CD14-positive monocyte (primary cell): Measurements from ENCODE around the gene PDE9A. TPM values are rescaled to one million over a fixed set of nuclear protein-coding genes. Genes with fewer than 3 reads are reported as not detected.

Source experiments
- DNase-seq, 3 donors: peaks; one replicate each; pipeline ENCODE4 v3.0.0-alpha.2; 2011 to 2022
- H2AFZ ChIP-seq: 2 replicates; pipeline ENCODE4 v1.6.0; 2012; ENCODE audit warnings: mild to moderate bottlenecking, low read depth, low read length, inconsistent platforms; ENCODE audit not compliant: insufficient read depth, poor library complexity, severe bottlenecking
- H3K27ac ChIP-seq, 2 donors: 1 replicate in 1 of 2; 2 replicates in 1 of 2; pipeline ENCODE4 v1.5.1; 2012 to 2013; ENCODE audit warnings: low read length in 2 of 2, control low read depth in 1 of 2, inconsistent platforms in 1 of 2, low read depth in 1 of 2, mild to moderate bottlenecking in 1 of 2
- H3K27me3 ChIP-seq, 2 donors: one replicate each; pipeline versions ENCODE4 v1.6.0 to v1.6.1; 2011 to 2013; ENCODE audit warnings: low read length in 2 of 2; ENCODE audit not compliant: control insufficient read depth in 2 of 2, insufficient read depth in 2 of 2
- H3K36me3 ChIP-seq, 2 donors: replicated peaks in 1 of 2; 1 replicate in 1 of 2; 2 replicates in 1 of 2; pipeline versions ENCODE4 v1.5.1 to v1.6.1; 2012 to 2013; ENCODE audit warnings: low read length in 2 of 2, control low read depth in 1 of 2, inconsistent platforms in 1 of 2, mild to moderate bottlenecking in 1 of 2; ENCODE audit not compliant: insufficient read depth in 2 of 2, control insufficient read depth in 1 of 2
- H3K4me1 ChIP-seq, 2 donors: 1 replicate in 1 of 2; 2 replicates in 1 of 2; pipeline versions ENCODE4 v1.5.1 to v1.6.1; 2012 to 2013; ENCODE audit warnings: low read length in 2 of 2, control low read depth in 1 of 2, inconsistent platforms in 1 of 2, mild to moderate bottlenecking in 1 of 2, moderate library complexity in 1 of 2; ENCODE audit not compliant: insufficient read depth in 2 of 2, control insufficient read depth in 1 of 2
- H3K4me2 ChIP-seq: replicated peaks from 2 replicates; pipeline ENCODE3; 2012; ENCODE audit warnings: low read length, moderate library complexity, mild to moderate bottlenecking; ENCODE audit not compliant: poor library complexity, severe bottlenecking; ENCODE audit errors: extremely low read depth
- H3K4me3 ChIP-seq, 3 experiments: fragments of 200-600 bp in 1 of 3; sonication (generic) in 1 of 3; replicated peaks in 1 of 3; 1 replicate in 2 of 3; 2 replicates in 1 of 3; pipeline ENCODE4 v1.5.1; 2011 to 2013; ENCODE audit warnings: low read length in 3 of 3, mild to moderate bottlenecking in 3 of 3, control low read depth in 2 of 3, low read depth in 2 of 3, inconsistent platforms in 1 of 3, moderate library complexity in 1 of 3
- H3K79me2 ChIP-seq: 2 replicates; pipeline ENCODE4 v1.6.0; 2012; ENCODE audit warnings: mild to moderate bottlenecking, control low read depth, inconsistent platforms, low read length, moderate library complexity; ENCODE audit not compliant: insufficient read depth
- H3K9ac ChIP-seq: 2 replicates; pipeline ENCODE4 v1.6.0; 2017; ENCODE audit warnings: low read length, mild to moderate bottlenecking; ENCODE audit not compliant: insufficient read depth, poor library complexity, severe bottlenecking
- H3K9me3 ChIP-seq, 2 donors: replicated peaks in 1 of 2; 1 replicate in 1 of 2; 2 replicates in 1 of 2; pipeline versions ENCODE4 v1.5.1 to v1.6.1; 2012 to 2013; ENCODE audit warnings: low read length in 2 of 2, control low read depth in 1 of 2; ENCODE audit not compliant: control insufficient read depth in 1 of 2, insufficient read depth in 1 of 2
- H4K20me1 ChIP-seq: 2 replicates; pipeline ENCODE4 v1.6.0; 2012; ENCODE audit warnings: mild to moderate bottlenecking, low read length, control low read depth, moderate library complexity; ENCODE audit not compliant: insufficient read depth
- H3K27ac Mint-ChIP-seq, 7 donors: one replicate each; pipeline ENCODE4 v1.8.0; 2020; ENCODE audit warnings: mild to moderate bottlenecking in 7 of 7, mixed read lengths in 7 of 7, moderate library complexity in 6 of 7, inconsistent platforms in 2 of 7
- H3K27me3 Mint-ChIP-seq, 3 donors: one replicate each; pipeline ENCODE4 v1.8.0; 2021 to 2022; ENCODE audit warnings: low read depth in 3 of 3, mild to moderate bottlenecking in 3 of 3, mixed read lengths in 3 of 3, moderate library complexity in 3 of 3, inconsistent platforms in 1 of 3
- H3K36me3 Mint-ChIP-seq, 2 donors: one replicate each; pipeline ENCODE4 v1.8.0; 2020; ENCODE audit warnings: mixed read lengths in 2 of 2, inconsistent platforms in 1 of 2, mild to moderate bottlenecking in 1 of 2
- H3K4me1 Mint-ChIP-seq: one replicate; pipeline ENCODE4 v1.8.0; 2020; ENCODE audit warnings: mild to moderate bottlenecking, mixed read lengths
- H3K4me3 Mint-ChIP-seq, 2 donors: one replicate each; pipeline ENCODE4 v1.8.0; 2020; ENCODE audit warnings: mild to moderate bottlenecking in 2 of 2, mixed read lengths in 2 of 2, moderate library complexity in 1 of 2
- H3K9me3 Mint-ChIP-seq, 7 donors: one replicate each; pipeline ENCODE4 v1.8.0; 2020 to 2022; ENCODE audit warnings: mixed read lengths in 7 of 7, mild to moderate bottlenecking in 6 of 7, moderate library complexity in 6 of 7, inconsistent platforms in 2 of 7
- CTCF ChIP-seq: fragments of 200-600 bp; IDR thresholded peaks from one replicate; pipeline ENCODE4 v1.8.0; 2022; ENCODE audit warnings: antibody characterized with exemption, mild to moderate bottlenecking
- WGBS: methylation state at CpG from one replicate; pipeline ENCODE4 v1.1.5; 2013; ENCODE audit warnings: missing lambda C conversion rate; ENCODE audit not compliant: insufficient coverage; 5-methylcytosine and 5-hydroxymethylcytosine counted together
- intact Hi-C, 2 donors: fragments of 100-400 bp; cut with micrococcal nuclease; formaldehyde crosslinking; loops; one replicate each; pipeline versions ENCODE4 v1.15.0 to v1.15.1; 2023
- polyA plus RNA-seq, 3 donors: library from polyadenylated mRNA; depleted of rRNA in 1 of 3; unstranded in 2 of 3; stranded (reverse) in 1 of 3; fragments of 300-500 nt in 2 of 3; fragments of >200 nt in 1 of 3; fragmentation: Illumina TruSeq in 2 of 3; gene quantifications; 1 replicate in 2 of 3; 2 replicates in 1 of 3; pipeline ENCODE4 v1.2.3, GENCODE V29; 2012 to 2021

PDE9A gene
- polyA plus RNA-seq, 3 donors: 0.05 to 0.52 TPM; not detected in 1

- Mint-ChIP-seq H3K27me3 (peaks cover 26 to 41% (median 34%) of the 10 kb centered on the region in 3 donors), H3K4me3 (peak overlapping the region in 1 of 2 donors; percentile 20), H3K9me3 (peaks cover 0 to 4% (median 2%) of the 10 kb centered on the region in 7 donors), H3K36me3 (peaks cover 0 to 4% of the 10 kb centered on the region in 2 donors), H3K27ac (peak overlapping the region in 1 of 7 donors; percentile 57), H3K4me1 (peaks cover 13% of the 10 kb centered on the region)
- Histone ChIP-seq H3K4me3 (no peak overlapping the region), H2AFZ (no peak overlapping the region), H3K4me1 (peaks cover 5 to 9% of the 10 kb centered on the region in 2 donors), H3K9ac (no peak overlapping the region), H3K4me2 (no peak overlapping the region), H3K27ac (no peak overlapping the region), H3K36me3 (no peaks in the 10 kb centered on the region), H3K27me3 (peaks cover 5 to 20% of the 10 kb centered on the region in 2 donors), H3K79me2 (no peaks in the 10 kb centered on the region), H3K9me3 (no peaks in the 10 kb centered on the region), H4K20me1 (no peaks in the 10 kb centered on the region)
- no peak for DNase-seq
- TF ChIP-seq CTCF: no peak
- WGBS: 89% methylated on average over 15 of the region's 18 CpGs
- intact Hi-C loops: no loop called here
These were observed 123.8 kb downstream of the PDE9A start for GRCh38 chr21:42777064-42777756.

GRCh38 chr21:42777757-42778344, 124.4 kb downstream of the PDE9A start:
- peaks cover 5 to 26% of the 10 kb centered on the region in 2 donors for H3K27me3 ChIP-seq
- H2AFZ ChIP-seq: no peak overlapping the region
- H3K4me1 Mint-ChIP-seq: peaks cover 16% of the 10 kb centered on the region
- WGBS: 74% methylated on average over 10 of the region's 21 CpGs
- H3K4me3 ChIP-seq: no peak overlapping the region
- intact Hi-C loops: no loop called here
- H3K9me3 Mint-ChIP-seq: peaks cover 0 to 4% (median 2%) of the 10 kb centered on the region in 7 donors
- H3K4me1 ChIP-seq: peaks cover 5 to 11% of the 10 kb centered on the region in 2 donors
- H3K9me3 ChIP-seq: no peaks in the 10 kb centered on the region
- H3K27ac Mint-ChIP-seq: peak overlapping the region in 2 of 7 donors; percentile 50 to 57
- no peaks in the 10 kb centered on the region for H3K79me2 ChIP-seq
- H3K9ac ChIP-seq: no peak overlapping the region
- H4K20me1 ChIP-seq: no peaks in the 10 kb centered on the region
- no peak overlapping the region for H3K4me2 ChIP-seq
- H3K27me3 Mint-ChIP-seq: peaks cover 28 to 45% (median 35%) of the 10 kb centered on the region in 3 donors
- H3K27ac ChIP-seq: no peak overlapping the region
- peak overlapping the region in 1 of 2 donors; percentile 48 for H3K4me3 Mint-ChIP-seq
- no peaks in the 10 kb centered on the region for H3K36me3 ChIP-seq
- TF ChIP-seq CTCF: no peak
- DNase-seq: peak in 2 of 3 donors; percentile 25 to 29
- H3K36me3 Mint-ChIP-seq: peaks cover 0 to 6% of the 10 kb centered on the region in 2 donors
